Smooth muscle cell (in vitro differentiated cells): ENCODE measurements around the gene PAGR1. TPM values are rescaled to one million over a fixed set of nuclear protein-coding genes. Genes with fewer than 3 reads are reported as not detected.

Experiments
- DNase-seq: peaks from one replicate; lab custom pipeline; 2025; ENCODE audit not compliant: unreplicated experiment; lab: John Stamatoyannopoulos, UW
- H2AFZ ChIP-seq: fragments of 200-600 bp; sonication (generic); 2 replicates; pipeline ENCODE4 v1.6.0; 2016; ENCODE audit warnings: antibody characterized with exemption, low read depth, mild to moderate bottlenecking
- H3F3A ChIP-seq: fragments of 200-600 bp; sonication (generic); 2 replicates; pipeline ENCODE4 v1.6.0; 2017; ENCODE audit warnings: antibody characterized with exemption, low read depth
- H3K27ac ChIP-seq: fragments of 200-600 bp; sonication (generic); 2 replicates; pipeline ENCODE4 v1.5.1; 2016; ENCODE audit warnings: low read depth, mild to moderate bottlenecking
- H3K27me3 ChIP-seq: fragments of 200-600 bp; sonication (generic); 2 replicates; pipeline ENCODE4 v1.6.1; 2016; ENCODE audit warnings: low read depth, mild to moderate bottlenecking
- H3K36me3 ChIP-seq: fragments of 200-600 bp; sonication (generic); 2 replicates; pipeline ENCODE4 v1.5.1; 2016; ENCODE audit warnings: low read depth
- H3K4me1 ChIP-seq: fragments of 200-600 bp; sonication (generic); 2 replicates; pipeline ENCODE4 v1.5.1; 2016; ENCODE audit warnings: low read depth
- H3K4me2 ChIP-seq: fragments of 200-600 bp; sonication (generic); 2 replicates; pipeline ENCODE4 v1.6.0; 2016; ENCODE audit warnings: mild to moderate bottlenecking
- H3K4me3 ChIP-seq: fragments of 200-600 bp; sonication (generic); 2 replicates; pipeline ENCODE4 v1.5.1; 2016; ENCODE audit warnings: mild to moderate bottlenecking
- H3K79me2 ChIP-seq: fragments of 200-600 bp; sonication (generic); 2 replicates; pipeline ENCODE4 v1.6.0; 2016; ENCODE audit warnings: low read depth, mild to moderate bottlenecking
- H3K9ac ChIP-seq: fragments of 200-600 bp; sonication (generic); 2 replicates; pipeline ENCODE4 v1.6.0; 2016; ENCODE audit warnings: low read depth
- H3K9me3 ChIP-seq: fragments of 200-600 bp; sonication (generic); replicated peaks from 2 replicates; pipeline ENCODE4 v1.5.1; 2016; ENCODE audit warnings: low read depth
- H4K20me1 ChIP-seq: fragments of 200-600 bp; sonication (generic); 2 replicates; pipeline ENCODE4 v1.6.0; 2016; ENCODE audit warnings: low read depth
- WGBS: methylation state at CpG from one replicate; pipeline ENCODE4 v1.1.7; 2016; ENCODE audit warnings: low lambda C conversion rate; 5-methylcytosine and 5-hydroxymethylcytosine counted together
- polyA plus RNA-seq: library from polyadenylated mRNA; unstranded; fragments of >200 nt; fragmentation: Nextera tagmentation; extraction: Ambion mirVana; gene quantifications from 2 replicates; pipeline ENCODE4 v1.2.1, GENCODE V29; 2016
- total RNA-seq: library from RNA; depleted of rRNA; stranded (reverse); fragments of >200 nt; gene quantifications from 2 replicates; pipeline ENCODE4 v1.2.3, GENCODE V29; 2014
- TF ChIP-seq, protein P1 (sequence below): fragments of 200-600 bp; sonication (generic); IDR thresholded peaks from 2 replicates; pipeline ENCODE4 v1.5.1; 2017; ENCODE audit warnings: borderline replicate concordance, mild to moderate bottlenecking, antibody characterized with exemption; ENCODE audit not compliant: insufficient read depth, poor library complexity, severe bottlenecking

The PAGR1 gene
- total and polyA plus RNA-seq, 2 experiments from 2014 or later: 15.6 to 34.5 TPM

DNA sequence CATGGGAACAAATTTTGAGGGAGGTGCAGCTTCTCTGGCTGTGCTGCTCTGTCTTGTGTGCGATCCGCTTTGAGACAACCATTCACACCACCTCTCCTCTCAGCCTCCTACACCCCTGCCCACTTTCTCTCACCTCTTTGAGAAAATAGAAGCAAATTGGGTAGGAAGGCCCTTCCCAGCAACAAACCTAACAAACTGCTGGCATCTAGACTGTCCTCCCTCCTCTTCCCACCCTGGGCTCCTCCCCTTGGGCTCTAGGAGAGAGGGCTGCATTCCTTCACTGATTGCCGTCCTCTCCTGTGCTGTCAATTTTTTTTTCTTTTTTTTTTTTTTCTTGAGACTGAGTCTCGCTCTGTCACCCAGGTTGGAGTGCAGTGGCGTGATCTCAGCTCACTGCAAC is 33.6 kb downstream of the PAGR1 start:
- Histone ChIP-seq H3K9me3 (no peaks in the 10 kb centered on the region), H3K79me2 (no peaks in the 10 kb centered on the region), H3K27ac (no peak overlapping the region), H4K20me1 (no peaks in the 10 kb centered on the region), H2AFZ (no peak overlapping the region), H3K4me3 (no peak overlapping the region), H3K36me3 (no peaks in the 10 kb centered on the region), H3K9ac (no peak overlapping the region), H3K4me2 (no peak overlapping the region), H3F3A (no peaks in the 10 kb centered on the region), H3K4me1 (no peaks in the 10 kb centered on the region), H3K27me3 (no peaks in the 10 kb centered on the region)
- WGBS: 58% methylated on average over 5 of the region's 5 CpGs
- TF ChIP-seq, protein P1, sequence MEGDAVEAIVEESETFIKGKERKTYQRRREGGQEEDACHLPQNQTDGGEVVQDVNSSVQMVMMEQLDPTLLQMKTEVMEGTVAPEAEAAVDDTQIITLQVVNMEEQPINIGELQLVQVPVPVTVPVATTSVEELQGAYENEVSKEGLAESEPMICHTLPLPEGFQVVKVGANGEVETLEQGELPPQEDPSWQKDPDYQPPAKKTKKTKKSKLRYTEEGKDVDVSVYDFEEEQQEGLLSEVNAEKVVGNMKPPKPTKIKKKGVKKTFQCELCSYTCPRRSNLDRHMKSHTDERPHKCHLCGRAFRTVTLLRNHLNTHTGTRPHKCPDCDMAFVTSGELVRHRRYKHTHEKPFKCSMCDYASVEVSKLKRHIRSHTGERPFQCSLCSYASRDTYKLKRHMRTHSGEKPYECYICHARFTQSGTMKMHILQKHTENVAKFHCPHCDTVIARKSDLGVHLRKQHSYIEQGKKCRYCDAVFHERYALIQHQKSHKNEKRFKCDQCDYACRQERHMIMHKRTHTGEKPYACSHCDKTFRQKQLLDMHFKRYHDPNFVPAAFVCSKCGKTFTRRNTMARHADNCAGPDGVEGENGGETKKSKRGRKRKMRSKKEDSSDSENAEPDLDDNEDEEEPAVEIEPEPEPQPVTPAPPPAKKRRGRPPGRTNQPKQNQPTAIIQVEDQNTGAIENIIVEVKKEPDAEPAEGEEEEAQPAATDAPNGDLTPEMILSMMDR: no peak
- no peak for DNase-seq

GRCh38 chr16:29850998-29851397 is 35.0 kb downstream of the PAGR1 start:
- Histone ChIP-seq H3K9me3 (no peaks in the 10 kb centered on the region), H3K27ac (no peak overlapping the region), H3F3A (no peaks in the 10 kb centered on the region), H3K4me2 (no peak overlapping the region), H4K20me1 (no peaks in the 10 kb centered on the region), H3K4me3 (no peak overlapping the region), H3K4me1 (no peaks in the 10 kb centered on the region), H2AFZ (no peak overlapping the region), H3K36me3 (no peaks in the 10 kb centered on the region), H3K9ac (no peak overlapping the region), H3K79me2 (no peaks in the 10 kb centered on the region), H3K27me3 (no peaks in the 10 kb centered on the region)
- TF ChIP-seq, protein P1: no peak
- DNase-seq: no peak
- WGBS: 88% methylated on average over 3 of the region's 3 CpGs

DNA sequence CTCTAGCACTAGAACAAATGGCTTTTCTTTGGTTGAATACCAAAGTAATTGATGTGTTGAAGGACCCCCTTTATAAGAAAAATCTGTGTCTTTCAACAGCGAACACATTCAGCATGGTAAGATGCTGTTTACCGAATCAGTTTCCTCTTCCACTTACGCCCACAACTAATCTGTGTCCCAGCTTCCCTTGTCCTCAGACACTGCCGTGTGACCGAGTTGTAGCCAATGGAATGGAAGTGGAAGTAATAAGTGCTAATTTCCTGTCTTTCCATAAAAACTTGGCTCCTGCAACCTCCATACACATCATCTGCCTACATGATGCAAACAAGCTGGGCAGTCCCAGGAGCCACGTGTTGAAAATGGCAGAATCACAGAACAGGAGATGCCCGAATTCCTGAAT is 36.7 kb downstream of the PAGR1 start:
- Histone ChIP-seq H3K27ac (no peak overlapping the region), H3K36me3 (no peaks in the 10 kb centered on the region)

GRCh38 chr16:29854520-29855100 is 38.7 kb downstream of the PAGR1 start:
- Histone ChIP-seq H3K27ac (no peak overlapping the region), H3K4me1 (no peaks in the 10 kb centered on the region), H3F3A (no peaks in the 10 kb centered on the region), H3K9ac (no peak overlapping the region), H3K36me3 (no peaks in the 10 kb centered on the region), H3K4me3 (no peak overlapping the region), H3K27me3 (no peaks in the 10 kb centered on the region), H2AFZ (no peak overlapping the region), H3K79me2 (no peaks in the 10 kb centered on the region), H4K20me1 (no peaks in the 10 kb centered on the region), H3K9me3 (no peaks in the 10 kb centered on the region), H3K4me2 (no peak overlapping the region)
- WGBS: 93% methylated on average over 5 of the region's 5 CpGs
- TF ChIP-seq, protein P1: no peak
- no peak for DNase-seq

More for the DNA sequence above, 36.7 kb downstream of the PAGR1 start:
- Histone ChIP-seq H3K9me3 (no peaks in the 10 kb centered on the region), H3K79me2 (no peaks in the 10 kb centered on the region), H3K4me2 (no peak overlapping the region), H2AFZ (no peak overlapping the region), H4K20me1 (no peaks in the 10 kb centered on the region), H3K27me3 (no peaks in the 10 kb centered on the region), H3K4me3 (no peak overlapping the region), H3K9ac (no peak overlapping the region), H3F3A (no peaks in the 10 kb centered on the region), H3K4me1 (no peaks in the 10 kb centered on the region)
- TF ChIP-seq, protein P1: no peak
- no peak for DNase-seq
- 83% methylated on average over 7 of the region's 7 CpGs for WGBS
